HEK293T (cell line): ENCODE data around the gene CDC45.

Source experiments
- ARNT ChIP-seq: fragments of 450-650 bp; IDR thresholded peaks from 2 replicates; pipeline ENCODE4 v1.6.1; 2017; ENCODE audit warnings: mild to moderate bottlenecking
- BHLHE40 ChIP-seq: fragments of 450-650 bp; IDR thresholded peaks from 2 replicates; pipeline ENCODE4 v1.6.1; 2016; ENCODE audit warnings: mild to moderate bottlenecking, moderate library complexity, borderline replicate concordance
- FOXA1 ChIP-seq: fragments of 450-650 bp; IDR thresholded peaks from 2 replicates; pipeline ENCODE4 v1.6.1; 2016; ENCODE audit warnings: mild to moderate bottlenecking
- FOXM1 ChIP-seq: fragments of 450-650 bp; IDR thresholded peaks from 2 replicates; pipeline ENCODE4 v1.6.1; 2017; ENCODE audit warnings: mild to moderate bottlenecking, borderline replicate concordance
- L3MBTL2 ChIP-seq: fragments of 450-650 bp; conservative IDR thresholded peaks from 2 replicates; pipeline ENCODE4 v1.6.1; 2016; ENCODE audit warnings: mild to moderate bottlenecking
- LEF1 ChIP-seq: fragments of 450-650 bp; IDR thresholded peaks from 2 replicates; pipeline ENCODE4 v1.6.1; 2017; ENCODE audit warnings: mild to moderate bottlenecking, borderline replicate concordance
- NFRKB ChIP-seq: fragments of 450-650 bp; IDR thresholded peaks from 2 replicates; pipeline ENCODE4 v1.6.1; 2016; ENCODE audit warnings: mild to moderate bottlenecking, moderate library complexity
- PKNOX1 ChIP-seq: fragments of 450-650 bp; IDR thresholded peaks from 2 replicates; pipeline ENCODE4 v1.6.1; 2016
- SUZ12 ChIP-seq: fragments of 450-650 bp; IDR thresholded peaks from 2 replicates; pipeline ENCODE4 v1.6.1; 2016; ENCODE audit warnings: mild to moderate bottlenecking
- ZNF384 ChIP-seq: fragments of 450-650 bp; IDR thresholded peaks from 2 replicates; pipeline ENCODE4 v1.6.1; 2016

DNA sequence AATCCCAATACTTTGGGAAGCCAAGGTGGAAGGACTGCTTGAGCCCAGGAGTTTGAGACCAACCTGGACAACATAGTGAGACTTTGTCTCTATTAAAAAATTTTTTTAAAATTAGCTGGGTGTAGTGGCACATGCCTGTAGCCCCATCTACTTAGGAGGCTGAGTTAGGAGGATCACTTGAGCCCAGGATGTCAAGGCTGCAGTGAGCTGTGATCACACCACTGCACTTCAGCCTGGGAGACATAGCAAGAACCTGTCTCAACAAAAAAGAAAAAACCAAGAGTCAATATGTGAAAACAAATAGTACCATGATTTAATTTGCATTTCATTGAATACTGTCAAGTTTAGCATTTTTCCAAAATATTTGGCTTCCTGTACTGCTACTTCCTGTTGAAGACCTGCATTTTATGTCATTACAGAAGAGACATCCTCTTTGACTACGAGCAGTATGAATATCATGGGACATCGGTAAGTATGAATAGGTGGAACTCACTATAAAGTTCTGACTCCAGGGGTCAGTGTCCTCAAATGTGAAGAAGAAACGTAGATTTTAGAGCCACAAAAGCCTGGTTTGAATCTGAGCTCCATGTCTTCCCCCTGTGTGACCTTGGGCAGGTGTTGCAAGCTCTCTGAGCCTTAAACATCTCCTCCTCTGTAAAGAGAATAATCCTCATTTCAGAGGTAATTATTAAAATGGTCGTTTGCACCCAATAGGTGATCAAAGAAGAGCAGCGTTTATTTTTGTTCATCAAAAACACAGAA, 16.0 kb downstream of the CDC45 start:
- no peak for TF ChIP-seq NFRKB
- no peak for TF ChIP-seq FOXM1
- TF ChIP-seq ARNT, result no peak
- TF ChIP-seq L3MBTL2, result no peak
- TF ChIP-seq PKNOX1, result no peak
- no peak for TF ChIP-seq BHLHE40
- TF ChIP-seq SUZ12, result no peak
- TF ChIP-seq ZNF384, result no peak
- no peak for TF ChIP-seq LEF1
- no peak for TF ChIP-seq FOXA1
